PFSK-1 (cell line): ENCODE results near the gene HOATZ.

ENCODE experiments used
- SIN3A ChIP-seq: IDR thresholded peaks from 2 replicates; pipeline ENCODE4 v1.6.1; 2012; ENCODE audit warnings: mild to moderate bottlenecking, low read length, moderate library complexity, borderline replicate concordance; ENCODE audit not compliant: insufficient read depth
- TAF1 ChIP-seq: IDR thresholded peaks from 2 replicates; pipeline ENCODE4 v1.6.1; 2012; ENCODE audit warnings: low read length, control low read depth, borderline replicate concordance; ENCODE audit not compliant: insufficient read depth

DNA sequence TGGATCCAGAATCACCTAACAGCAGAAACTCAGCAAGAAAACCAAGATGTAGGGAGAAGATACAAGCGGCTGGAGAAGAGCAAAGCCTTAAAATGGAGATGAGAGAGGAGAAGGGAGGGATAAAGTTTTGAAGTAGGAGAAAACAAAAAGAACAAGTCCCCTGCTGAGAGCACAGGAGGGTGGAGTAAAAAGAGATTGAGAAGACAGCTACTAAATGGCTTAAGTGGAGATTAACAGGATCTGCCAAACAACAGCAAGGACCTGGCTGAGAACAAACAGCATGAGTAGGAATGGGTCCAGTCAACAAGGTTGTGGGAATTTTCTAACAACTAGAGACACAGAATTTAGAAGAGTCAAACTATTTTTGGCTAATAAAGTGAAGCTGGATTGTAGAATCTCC, 20.5 kb upstream of the HOATZ start:
- TF ChIP-seq SIN3A (no peak), TAF1 (no peak)
